ENCODE results near the gene MCRIP1.

The MCRIP1 gene

GRCh38 chr17:81802856-81803643 is 30.0 kb downstream of the MCRIP1 start:
- peaks cover 6% of the 10 kb centered on the region for H3K4me1 Mint-ChIP-seq

GRCh38 chr17:81802048-81802758 is 30.9 kb downstream of the MCRIP1 start:
- no peak overlapping the region for H3K4me3 Mint-ChIP-seq
- H3K36me3 Mint-ChIP-seq: no peaks in the 10 kb centered on the region
- H3K27me3 Mint-ChIP-seq: peaks cover 77% of the 10 kb centered on the region
- peaks cover 6% of the 10 kb centered on the region for H3K4me1 Mint-ChIP-seq
- CTCF ChIA-PET: no interaction called here
- H3K27ac Mint-ChIP-seq: peak overlapping the region; percentile 75
- no peak for DNase-seq
- H3K9me3 Mint-ChIP-seq: no peaks in the 10 kb centered on the region

More at GRCh38 chr17:81802856-81803643, 30.0 kb downstream of the MCRIP1 start:
- Mint-ChIP-seq H3K9me3 (no peaks in the 10 kb centered on the region), H3K27ac (peak overlapping the region; percentile 75), H3K27me3 (peaks cover 86% of the 10 kb centered on the region), H3K36me3 (no peaks in the 10 kb centered on the region), H3K4me3 (no peak overlapping the region)
- CTCF ChIA-PET: no interaction called here
- DNase-seq: no peak

GRCh38 chr17:81801327-81801726 is 31.8 kb downstream of the MCRIP1 start:
- Mint-ChIP-seq H3K4me3 (no peak overlapping the region), H3K36me3 (no peaks in the 10 kb centered on the region), H3K27me3 (peaks cover 68% of the 10 kb centered on the region), H3K27ac (no peak overlapping the region), H3K4me1 (peaks cover 6% of the 10 kb centered on the region), H3K9me3 (no peaks in the 10 kb centered on the region)
- CTCF ChIA-PET: interaction anchor here (0.7 kb wide), 1 partner anchor 59 kb away, joined by 3 read pairs; the partner anchor contains the start of gene P4HB
- DNase-seq: no peak

GRCh38 chr17:81794509-81794908 is 38.6 kb downstream of the MCRIP1 start:
- Mint-ChIP-seq H3K4me1 (no peaks in the 10 kb centered on the region), H3K36me3 (no peaks in the 10 kb centered on the region), H3K4me3 (no peak overlapping the region), H3K27me3 (peaks cover 10% of the 10 kb centered on the region), H3K9me3 (no peaks in the 10 kb centered on the region), H3K27ac (no peak overlapping the region)
- CTCF ChIA-PET: no interaction called here
- DNase-seq: no peak

- no peak overlapping the region for H3K27ac Mint-ChIP-seq
- peaks cover 7% of the 10 kb centered on the region for H3K27me3 Mint-ChIP-seq
- H3K9me3 Mint-ChIP-seq: no peaks in the 10 kb centered on the region
- H3K4me3 Mint-ChIP-seq: no peak overlapping the region
- H3K36me3 Mint-ChIP-seq: no peaks in the 10 kb centered on the region
- no peaks in the 10 kb centered on the region for H3K4me1 Mint-ChIP-seq
- CTCF ChIA-PET: no interaction called here
- DNase-seq: no peak
Observed at GRCh38 chr17:81794074-81794476, 39.0 kb downstream of the MCRIP1 start.

- Mint-ChIP-seq H3K36me3 (no peaks in the 10 kb centered on the region), H3K4me1 (no peaks in the 10 kb centered on the region), H3K27ac (no peak overlapping the region), H3K9me3 (no peaks in the 10 kb centered on the region), H3K27me3 (peaks cover 4% of the 10 kb centered on the region), H3K4me3 (no peak overlapping the region)
- no peak for DNase-seq
- CTCF ChIA-PET: no interaction called here
Observed at GRCh38 chr17:81792675-81793615, 40.1 kb downstream of the MCRIP1 start.
